ENCODE data around the gene AUTS2. TPM values are rescaled to one million over a fixed set of nuclear protein-coding genes. Genes with fewer than 3 reads are reported as not detected.

AUTS2 gene
- polyA plus RNA-seq, 1 donor, result 80.7 TPM

- no peak for DNase-seq (ENCODE audit: low read depth)
Observed at GRCh38 chr7:70734411-70734810, 1136.1 kb downstream of the AUTS2 start.

- DNase-seq (ENCODE audit: low read depth), result no peak
Observed at GRCh38 chr7:70735313-70735712, 1137.0 kb downstream of the AUTS2 start.

- DNase-seq (ENCODE audit: low read depth), result no peak
Observed at GRCh38 chr7:70736715-70737460, 1138.6 kb downstream of the AUTS2 start.

GRCh38 chr7:70738151-70738885 lies 1140.0 kb downstream of the AUTS2 start:
- no peak for DNase-seq (ENCODE audit: low read depth)

- DNase-seq (ENCODE audit: low read depth), result no peak
Observed at GRCh38 chr7:70739646-70740210, 1141.5 kb downstream of the AUTS2 start.

GRCh38 chr7:70741666-70742065 lies 1143.4 kb downstream of the AUTS2 start:
- DNase-seq (ENCODE audit: low read depth), result no peak

GRCh38 chr7:70743531-70744325 lies 1145.5 kb downstream of the AUTS2 start:
- DNase-seq (ENCODE audit: low read depth), result no peak

- no peak for DNase-seq (ENCODE audit: low read depth)
Observed at GRCh38 chr7:70744492-70744891, 1146.2 kb downstream of the AUTS2 start.

- no peak for DNase-seq (ENCODE audit: low read depth)
Observed at GRCh38 chr7:70749831-70750230, 1151.6 kb downstream of the AUTS2 start.

- DNase-seq (ENCODE audit: low read depth), result no peak
Observed at GRCh38 chr7:70751895-70752294, 1153.6 kb downstream of the AUTS2 start.

- no peak for DNase-seq (ENCODE audit: low read depth)
Observed at GRCh38 chr7:70752794-70753241, 1154.5 kb downstream of the AUTS2 start.

- no peak for DNase-seq (ENCODE audit: low read depth)
Observed at GRCh38 chr7:70756789-70757188, 1158.5 kb downstream of the AUTS2 start.

GRCh38 chr7:70758646-70759045 lies 1160.4 kb downstream of the AUTS2 start:
- no peak for DNase-seq (ENCODE audit: low read depth)

- no peak for DNase-seq (ENCODE audit: low read depth)
Observed at GRCh38 chr7:70759674-70760073, 1161.4 kb downstream of the AUTS2 start.

GRCh38 chr7:70761711-70762328 lies 1163.5 kb downstream of the AUTS2 start:
- no peak for DNase-seq (ENCODE audit: low read depth)

- DNase-seq (ENCODE audit: low read depth), result no peak
Observed at GRCh38 chr7:70762696-70763095, 1164.4 kb downstream of the AUTS2 start.

GRCh38 chr7:70763961-70764691 lies 1165.9 kb downstream of the AUTS2 start:
- no peak for DNase-seq (ENCODE audit: low read depth)

- no peak for DNase-seq (ENCODE audit: low read depth)
Observed at GRCh38 chr7:70764701-70765208, 1166.5 kb downstream of the AUTS2 start.

- no peak for DNase-seq (ENCODE audit: low read depth)
Observed at GRCh38 chr7:70765651-70766050, 1167.4 kb downstream of the AUTS2 start.

GRCh38 chr7:70766109-70766508 lies 1167.8 kb downstream of the AUTS2 start:
- DNase-seq (ENCODE audit: low read depth), result no peak

GRCh38 chr7:70766694-70767093 lies 1168.4 kb downstream of the AUTS2 start:
- no peak for DNase-seq (ENCODE audit: low read depth)

All from forelimb muscle (tissue), 1 donor.